ENCODE measurements around the gene ROCK2.
"Not testable (repeated sequence)": the region's sequence is repeated elsewhere in the genome, so short reads cannot be mapped to it uniquely, and the experiment has no call there.

ROCK2 gene

DNA sequence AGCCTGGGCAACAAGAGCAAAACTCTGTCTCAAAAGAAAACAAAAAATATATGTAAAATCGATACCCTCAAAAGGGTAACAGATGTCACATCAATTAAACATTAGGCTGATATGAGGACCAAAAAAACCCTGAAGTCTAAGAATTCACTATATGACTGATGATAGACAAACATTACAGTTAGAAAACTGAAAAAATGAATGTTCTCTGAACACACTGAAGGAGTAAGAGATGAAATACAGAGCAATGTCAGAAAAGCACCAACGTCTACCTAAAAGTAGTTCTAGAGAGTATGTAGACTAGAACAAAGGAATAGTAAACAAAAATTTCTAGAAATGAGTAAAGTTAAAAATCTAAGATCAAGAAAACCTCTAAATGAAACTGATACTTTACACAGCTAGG, 107.3 kb downstream of the ROCK2 start:
- TF ChIP-seq, protein P1, sequence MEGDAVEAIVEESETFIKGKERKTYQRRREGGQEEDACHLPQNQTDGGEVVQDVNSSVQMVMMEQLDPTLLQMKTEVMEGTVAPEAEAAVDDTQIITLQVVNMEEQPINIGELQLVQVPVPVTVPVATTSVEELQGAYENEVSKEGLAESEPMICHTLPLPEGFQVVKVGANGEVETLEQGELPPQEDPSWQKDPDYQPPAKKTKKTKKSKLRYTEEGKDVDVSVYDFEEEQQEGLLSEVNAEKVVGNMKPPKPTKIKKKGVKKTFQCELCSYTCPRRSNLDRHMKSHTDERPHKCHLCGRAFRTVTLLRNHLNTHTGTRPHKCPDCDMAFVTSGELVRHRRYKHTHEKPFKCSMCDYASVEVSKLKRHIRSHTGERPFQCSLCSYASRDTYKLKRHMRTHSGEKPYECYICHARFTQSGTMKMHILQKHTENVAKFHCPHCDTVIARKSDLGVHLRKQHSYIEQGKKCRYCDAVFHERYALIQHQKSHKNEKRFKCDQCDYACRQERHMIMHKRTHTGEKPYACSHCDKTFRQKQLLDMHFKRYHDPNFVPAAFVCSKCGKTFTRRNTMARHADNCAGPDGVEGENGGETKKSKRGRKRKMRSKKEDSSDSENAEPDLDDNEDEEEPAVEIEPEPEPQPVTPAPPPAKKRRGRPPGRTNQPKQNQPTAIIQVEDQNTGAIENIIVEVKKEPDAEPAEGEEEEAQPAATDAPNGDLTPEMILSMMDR (IDR thresholded peaks at IDR 0.05; ENCODE audit: low read depth, low read length), result no peak
- in situ Hi-C loops (cut with HindIII; ENCODE audit: low sequenced_read_pairs), result no loop called here
- DNase-seq (ENCODE audit: low read depth, low spot score), result no peak
- no peak overlapping the region for H3K4me3 ChIP-seq (ENCODE audit: low read depth, low read length)

DNA sequence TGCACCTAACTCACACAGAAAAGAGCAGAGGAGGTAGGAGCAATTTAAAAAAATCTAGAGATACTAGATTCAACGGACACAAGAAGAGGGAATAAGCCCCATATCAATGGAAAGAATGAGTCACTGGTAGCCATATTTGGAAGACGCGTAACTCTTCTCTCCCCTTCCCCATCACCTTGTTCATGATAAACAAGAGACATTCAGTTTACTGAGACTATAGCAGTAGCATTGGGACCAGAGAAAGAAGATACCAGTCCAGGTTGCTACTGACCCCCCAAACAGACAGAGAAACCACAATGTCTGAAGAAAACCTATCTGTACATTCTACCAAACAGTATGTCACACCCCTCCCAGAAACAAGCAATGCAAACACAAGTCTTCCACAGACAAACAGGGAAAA, 108.1 kb downstream of the ROCK2 start:
- TF ChIP-seq, protein P1 (IDR thresholded peaks at IDR 0.05; ENCODE audit: low read depth, low read length), result no peak
- in situ Hi-C loops (cut with HindIII; ENCODE audit: low sequenced_read_pairs), result no loop called here
- no peak for DNase-seq (ENCODE audit: low read depth, low spot score)
- no peak overlapping the region for H3K4me3 ChIP-seq (ENCODE audit: low read depth, low read length)

DNA sequence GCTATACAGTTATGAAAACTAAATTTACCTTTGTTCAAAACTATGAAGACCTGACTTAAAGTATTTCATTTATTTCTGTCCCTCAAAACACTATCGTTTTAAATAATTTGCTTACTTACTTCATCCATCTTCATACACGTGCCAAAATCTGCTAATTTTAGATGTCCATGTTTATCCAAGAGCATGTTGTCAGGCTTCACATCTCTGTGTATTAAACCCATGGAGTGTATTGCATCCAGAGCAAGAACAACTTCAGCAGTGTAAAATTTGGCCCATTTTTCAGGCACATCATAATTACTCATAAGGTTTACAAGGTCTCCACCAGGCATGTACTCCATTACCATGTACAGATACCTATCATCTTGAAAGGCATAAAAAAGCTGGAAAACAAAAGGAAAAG, 108.9 kb downstream of the ROCK2 start:
- no peak overlapping the region for H3K4me3 ChIP-seq (ENCODE audit: low read depth, low read length)
- DNase-seq (ENCODE audit: low read depth, low spot score), result no peak
- TF ChIP-seq, protein P1 (IDR thresholded peaks at IDR 0.05; ENCODE audit: low read depth, low read length), result no peak
- in situ Hi-C loops (cut with HindIII; ENCODE audit: low sequenced_read_pairs), result no loop called here

DNA sequence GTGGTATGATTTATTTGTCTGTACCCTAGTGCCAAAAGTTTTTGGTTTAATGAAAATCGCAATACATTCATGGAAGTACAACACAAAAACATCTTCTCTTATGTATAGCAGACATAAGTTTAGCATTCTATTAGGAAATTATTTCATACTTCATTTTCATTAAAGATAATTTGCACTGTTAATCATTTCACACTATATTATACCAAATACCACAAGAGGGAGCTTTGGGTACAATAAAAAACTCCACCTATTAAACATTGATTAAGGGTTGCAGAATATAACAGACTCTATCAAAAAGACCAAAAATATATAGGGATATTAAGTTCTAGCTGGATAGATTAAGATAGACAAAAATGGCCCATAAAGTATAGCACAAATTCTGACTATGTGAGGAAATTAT, 110.1 kb downstream of the ROCK2 start:
- TF ChIP-seq, protein P1 (IDR thresholded peaks at IDR 0.05; ENCODE audit: low read depth, low read length), result peak; percentile 26
- H3K4me3 ChIP-seq (ENCODE audit: low read depth, low read length), result no peak overlapping the region
- DNase-seq (ENCODE audit: low read depth, low spot score), result no peak
- in situ Hi-C loops (cut with HindIII; ENCODE audit: low sequenced_read_pairs), result no loop called here

DNA sequence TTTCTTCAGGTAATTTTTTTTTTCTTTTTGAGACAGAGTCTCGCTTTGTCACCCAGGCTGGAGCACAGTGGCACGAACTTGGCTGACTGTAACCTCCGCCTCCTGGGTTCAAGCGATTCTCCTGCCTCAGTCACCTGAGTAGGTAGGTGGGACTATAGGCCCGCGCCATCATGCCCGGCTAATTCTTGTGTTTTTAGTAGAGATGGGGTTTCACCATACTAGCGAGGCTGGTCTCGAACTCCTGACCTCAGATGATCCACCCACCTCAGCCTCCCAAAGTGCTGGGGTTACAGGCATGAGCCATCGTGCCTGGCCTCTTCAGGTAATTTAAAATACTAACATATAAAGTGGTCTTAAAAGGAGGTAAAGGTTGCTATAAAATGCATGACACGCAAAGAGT, 113.2 kb downstream of the ROCK2 start:
- DNase-seq (ENCODE audit: low read depth, low spot score); in situ Hi-C loops (cut with HindIII; ENCODE audit: low sequenced_read_pairs); H3K4me3 ChIP-seq (ENCODE audit: low read depth, low read length): not testable (repeated sequence)

DNA sequence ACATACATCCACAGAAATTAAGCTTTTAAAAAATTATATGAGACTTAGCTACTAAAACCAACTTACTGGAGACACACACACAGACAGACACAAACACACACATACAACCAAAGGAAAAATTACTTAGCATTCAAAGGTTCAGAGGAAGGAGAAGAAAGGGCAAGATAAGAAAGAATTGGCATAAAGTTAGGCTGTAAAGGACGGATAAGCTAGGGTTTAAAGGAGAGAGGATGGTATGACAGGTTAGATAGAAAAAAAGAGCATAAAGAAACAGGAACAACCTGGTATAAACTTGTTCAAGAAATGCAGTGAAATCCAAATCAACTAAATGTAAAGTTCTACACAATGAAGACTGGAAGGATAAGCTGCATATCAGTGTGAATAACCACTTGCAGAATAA, 115.7 kb downstream of the ROCK2 start:
- TF ChIP-seq, protein P1 (IDR thresholded peaks at IDR 0.05; ENCODE audit: low read depth, low read length), result no peak
- no peak overlapping the region for H3K4me3 ChIP-seq (ENCODE audit: low read depth, low read length)
- DNase-seq (ENCODE audit: low read depth, low spot score), result no peak
- in situ Hi-C loops (cut with HindIII; ENCODE audit: low sequenced_read_pairs), result no loop called here

DNA sequence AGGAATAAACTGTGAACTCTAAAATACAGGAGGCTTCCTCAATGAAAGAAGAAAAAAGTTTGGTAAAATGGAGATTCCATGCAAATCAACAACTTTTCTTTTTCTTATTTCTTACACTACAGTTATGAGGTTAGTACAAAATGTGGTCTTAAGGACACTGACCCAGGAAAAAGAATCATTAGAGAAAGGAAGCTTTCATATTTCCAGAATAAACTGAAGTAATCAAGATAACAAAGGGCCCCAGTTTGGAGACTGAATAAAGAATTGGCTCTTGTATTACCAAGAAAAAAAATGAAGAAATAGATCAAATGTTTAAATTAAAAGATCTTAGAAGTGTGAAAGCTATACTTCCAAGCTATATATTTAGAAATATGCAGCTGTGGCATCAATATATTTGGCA, 116.8 kb downstream of the ROCK2 start:
- DNase-seq (ENCODE audit: low read depth, low spot score), result no peak
- no peak overlapping the region for H3K4me3 ChIP-seq (ENCODE audit: low read depth, low read length)
- TF ChIP-seq, protein P1 (IDR thresholded peaks at IDR 0.05; ENCODE audit: low read depth, low read length), result no peak
- in situ Hi-C loops (cut with HindIII; ENCODE audit: low sequenced_read_pairs), result no loop called here

Measured in astrocyte of the spinal cord (primary cell).